NCI-H345 (cell line): ENCODE measurements around the gene RAB3GAP1.

Experiments
- DNase-seq: peaks from one replicate; lab custom pipeline; 2025; lab: John Stamatoyannopoulos, UW

RAB3GAP1 gene

DNA sequence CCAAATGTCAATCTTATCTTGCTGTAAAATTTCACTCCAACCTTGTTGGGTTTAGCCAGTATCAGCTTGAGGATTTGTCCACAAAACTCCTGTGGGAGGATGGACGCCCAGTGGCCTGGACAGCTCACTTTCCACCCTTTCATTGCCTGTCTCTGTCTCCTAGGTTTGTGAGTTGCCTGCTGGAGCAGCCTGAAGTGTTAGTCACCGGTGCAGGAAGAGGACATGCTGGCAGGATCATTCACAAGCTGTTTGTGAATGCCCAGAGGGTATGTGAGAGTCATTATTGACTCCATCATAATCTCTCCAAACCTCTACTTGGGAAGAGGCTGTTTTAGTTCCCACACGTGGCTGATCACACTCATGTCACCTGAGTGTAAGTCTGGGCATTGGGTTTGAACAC, 112.3 kb downstream of the RAB3GAP1 start:
- DNase-seq: peak; percentile 40

DNA sequence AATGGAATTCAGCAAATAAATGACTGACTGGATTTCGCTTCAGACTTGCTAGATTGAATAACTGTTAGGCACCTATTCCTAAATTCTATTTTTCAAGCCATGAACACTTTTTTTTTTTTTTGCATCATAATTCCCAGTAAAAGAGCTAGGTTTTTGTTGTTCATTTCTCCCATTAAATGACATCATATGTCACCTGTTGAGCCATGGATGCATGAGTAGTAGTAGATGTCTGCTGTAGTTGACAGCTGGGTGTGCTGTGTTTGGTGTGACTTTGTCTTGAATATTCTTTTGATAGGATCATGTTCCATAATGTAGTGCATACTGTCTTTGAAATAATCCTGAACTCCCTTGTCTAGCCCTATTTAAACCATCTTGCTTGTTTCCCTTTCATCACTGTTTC, 115.2 kb downstream of the RAB3GAP1 start:
- no peak for DNase-seq

DNA sequence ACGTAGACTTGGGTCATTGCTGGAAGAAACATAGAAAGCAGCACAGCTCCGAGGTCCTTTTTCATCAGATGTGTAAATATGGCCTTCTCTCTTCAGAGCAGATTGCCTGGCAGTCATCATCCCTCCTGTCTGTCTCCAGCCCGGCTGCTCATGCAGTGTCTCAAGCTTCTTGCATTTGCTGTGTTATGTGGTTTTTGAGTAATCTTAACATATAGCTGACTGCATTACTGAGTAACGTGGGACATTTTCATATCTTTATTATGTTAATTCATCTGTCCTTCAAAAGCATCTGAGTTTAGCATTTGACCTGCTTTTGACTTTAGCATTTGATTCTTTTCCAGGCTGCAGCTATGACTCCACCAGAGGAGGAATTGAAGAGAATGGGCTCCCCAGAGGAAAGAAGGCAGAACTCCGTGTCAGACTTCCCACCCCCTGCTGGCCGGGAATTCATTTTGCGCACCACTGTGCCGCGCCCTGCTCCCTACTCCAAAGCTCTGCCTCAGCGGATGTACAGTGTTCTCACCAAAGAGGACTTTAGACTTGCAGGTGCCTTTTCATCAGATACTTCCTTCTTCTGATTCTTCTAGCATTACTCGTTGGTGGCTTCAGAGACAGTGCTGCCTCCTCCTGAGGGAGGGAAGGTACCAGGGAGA, 116.2 kb downstream of the RAB3GAP1 start:
- no peak for DNase-seq

DNA sequence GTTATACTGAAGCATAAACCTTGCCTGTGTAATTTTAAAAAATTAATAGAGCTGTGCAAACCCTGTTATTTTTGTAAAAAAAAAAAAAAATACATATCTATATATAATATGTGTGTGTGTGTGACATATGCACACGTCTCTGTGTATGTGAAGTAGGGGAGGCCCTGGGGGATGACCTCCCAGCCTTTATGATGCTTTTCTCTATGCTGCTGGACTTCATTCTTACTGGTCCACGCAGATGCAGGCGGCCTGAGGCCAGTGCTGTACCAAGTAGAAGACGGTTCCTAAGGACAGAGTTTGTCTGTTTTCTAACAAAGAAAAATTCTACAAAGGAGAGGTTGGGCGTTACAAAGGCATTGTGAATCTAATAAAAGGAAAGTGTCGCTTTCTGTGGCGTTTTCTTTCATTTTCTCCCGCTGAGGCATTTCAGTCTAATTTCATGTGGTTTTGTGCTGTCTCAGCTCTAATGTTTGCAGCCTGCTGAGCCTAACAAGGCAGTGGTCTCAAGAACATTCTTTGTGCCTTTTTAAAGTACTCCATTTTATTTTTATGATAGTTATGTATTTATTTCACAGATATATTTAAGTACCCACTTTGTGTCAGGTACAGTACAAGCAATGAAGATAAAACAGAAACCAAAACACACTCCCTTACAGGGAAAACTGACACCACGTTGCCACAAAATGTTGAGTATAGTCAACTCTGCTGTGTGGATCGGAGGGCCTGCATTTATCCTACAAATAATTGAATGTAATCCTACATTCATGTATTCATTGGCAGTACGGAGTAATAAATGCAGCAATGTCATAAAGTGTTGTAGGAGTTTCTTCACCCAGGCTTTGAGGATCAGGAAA, 118.0 kb downstream of the RAB3GAP1 start:
- DNase-seq: no peak

DNA sequence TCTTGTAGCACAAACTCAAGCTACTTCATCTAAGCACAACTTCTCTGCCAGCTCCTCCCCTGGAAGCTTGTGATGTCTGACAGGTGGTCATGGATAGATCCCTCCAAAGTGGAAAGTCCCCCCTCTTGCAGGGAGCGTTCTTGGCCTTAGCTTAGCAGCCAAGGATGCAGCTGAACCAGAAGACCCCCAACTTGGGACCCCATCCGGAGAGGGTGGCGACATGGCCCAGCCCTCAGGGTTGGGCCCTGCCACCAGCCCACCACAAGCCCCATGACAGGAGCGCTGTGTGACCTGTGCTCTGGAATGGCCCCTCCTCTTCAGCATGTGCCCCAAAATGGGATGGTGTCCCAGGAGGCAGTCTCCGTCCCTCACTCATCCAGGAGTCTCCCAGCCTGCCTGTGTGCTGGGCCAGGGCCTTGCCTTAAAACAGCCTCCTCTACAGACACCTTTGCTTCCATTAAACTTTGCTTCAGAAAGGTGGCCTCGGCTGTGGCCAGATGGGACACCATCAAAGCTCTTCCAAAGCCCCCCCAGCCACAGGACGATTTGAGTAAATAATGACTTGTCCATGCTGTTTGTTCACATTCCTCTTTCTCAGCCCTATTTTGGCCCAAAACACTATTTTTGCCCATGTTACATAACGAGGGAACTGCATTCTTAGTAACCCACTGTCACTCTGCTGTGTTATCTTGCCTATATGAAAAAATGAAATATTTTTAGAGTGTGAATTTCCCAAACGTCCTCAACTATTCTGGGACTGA, 122.1 kb downstream of the RAB3GAP1 start:
- DNase-seq: no peak

- DNase-seq: no peak
Observed at GRCh38 chr2:135174810-135175093, 122.7 kb downstream of the RAB3GAP1 start.

DNA sequence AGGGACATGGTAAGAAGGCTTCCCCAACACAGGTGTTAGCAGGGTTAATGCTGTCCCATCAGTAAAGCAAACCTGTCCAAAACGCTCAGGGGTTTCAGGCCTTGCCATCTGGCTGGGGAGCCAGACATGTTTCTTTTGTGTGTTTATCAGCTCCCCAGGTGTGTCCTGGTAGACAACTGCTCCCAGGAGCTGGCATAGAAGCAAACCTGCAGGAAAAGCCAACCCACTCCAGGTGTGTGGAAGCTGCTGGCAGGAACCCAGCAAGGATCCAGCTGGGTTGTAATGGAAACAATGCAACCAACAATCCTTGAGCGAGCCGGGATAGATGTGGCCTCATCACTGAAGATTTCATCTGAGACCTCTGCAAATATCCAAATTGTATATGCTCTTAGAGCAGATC, 123.1 kb downstream of the RAB3GAP1 start:
- peak; percentile 92 for DNase-seq

DNA sequence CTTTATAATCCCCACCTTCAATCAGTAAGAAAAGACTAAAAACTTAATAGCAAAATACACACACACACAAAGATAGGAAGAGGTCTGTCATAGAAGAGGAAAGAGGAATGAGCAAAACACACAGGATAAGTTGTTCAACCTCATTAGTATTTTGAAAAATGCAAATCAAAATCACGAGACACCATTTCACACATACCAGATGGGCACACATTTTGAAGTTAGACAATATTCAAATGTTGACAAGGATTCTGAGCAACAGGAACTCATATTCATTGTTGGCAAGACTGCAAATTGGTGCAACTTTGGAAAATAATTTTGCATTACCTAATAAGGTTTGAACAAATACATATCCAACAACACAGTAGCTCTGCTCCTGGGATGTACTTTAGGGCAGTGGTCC, 127.6 kb downstream of the RAB3GAP1 start:
- DNase-seq: no peak

DNA sequence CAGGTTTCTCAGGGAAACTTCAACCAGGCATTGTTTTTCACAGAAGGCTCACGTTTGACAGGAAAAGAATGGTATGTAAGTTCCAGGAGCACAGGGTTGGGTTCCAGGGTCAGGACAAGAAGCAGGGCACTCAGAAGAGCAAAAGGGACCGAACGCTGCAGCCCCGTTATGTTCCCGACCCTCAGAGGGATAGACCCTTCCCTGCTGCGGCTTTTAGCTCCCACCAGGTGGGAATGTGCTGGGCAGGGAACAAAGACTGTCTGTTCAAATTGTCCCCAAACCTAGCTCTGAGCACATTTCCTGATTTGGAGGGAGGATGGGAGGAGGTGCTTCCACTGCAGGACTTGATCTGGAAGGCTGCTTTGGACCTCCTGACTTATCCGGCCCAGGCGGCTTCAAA, 130.1 kb downstream of the RAB3GAP1 start:
- DNase-seq: no peak

- DNase-seq: no peak
Observed at GRCh38 chr2:135182601-135183000, 130.5 kb downstream of the RAB3GAP1 start.

DNA sequence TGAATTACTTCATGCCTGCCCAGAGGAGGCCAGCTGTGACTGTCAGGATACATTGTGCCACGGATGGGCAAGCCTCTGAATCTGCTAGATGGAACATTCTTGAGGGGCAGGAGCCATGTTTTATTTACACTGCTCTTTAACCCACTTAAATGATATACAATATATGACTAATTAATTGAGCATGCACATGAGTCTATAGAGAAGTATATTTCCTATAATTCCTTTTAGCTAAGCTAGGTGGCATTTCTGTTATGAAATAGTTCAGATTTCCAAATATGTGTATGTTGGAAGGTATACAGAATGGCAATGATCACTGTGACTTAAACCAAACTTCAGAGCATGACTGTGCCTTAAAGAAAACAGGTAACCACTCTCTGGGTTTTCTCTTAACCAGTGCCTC, 131.7 kb downstream of the RAB3GAP1 start:
- no peak for DNase-seq

DNA sequence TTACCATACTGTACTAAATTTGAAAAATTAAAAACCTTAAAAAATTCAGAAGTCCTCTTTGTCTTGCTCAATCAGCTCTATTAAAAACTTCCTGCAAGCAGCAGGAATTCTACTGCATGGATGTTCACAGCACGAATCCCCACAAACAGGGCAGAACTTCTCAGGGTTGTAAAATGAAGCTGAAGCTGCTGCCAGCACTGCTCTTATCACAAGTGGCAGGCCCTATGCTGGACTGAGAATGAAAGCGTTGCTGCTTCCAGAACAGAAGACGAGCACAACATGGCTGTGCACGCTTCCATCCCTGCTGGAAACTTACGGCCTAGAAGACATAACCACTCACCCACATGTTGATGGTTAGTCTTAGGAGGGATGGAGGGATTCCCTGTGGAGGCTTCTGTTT, 134.0 kb downstream of the RAB3GAP1 start:
- DNase-seq: no peak

DNA sequence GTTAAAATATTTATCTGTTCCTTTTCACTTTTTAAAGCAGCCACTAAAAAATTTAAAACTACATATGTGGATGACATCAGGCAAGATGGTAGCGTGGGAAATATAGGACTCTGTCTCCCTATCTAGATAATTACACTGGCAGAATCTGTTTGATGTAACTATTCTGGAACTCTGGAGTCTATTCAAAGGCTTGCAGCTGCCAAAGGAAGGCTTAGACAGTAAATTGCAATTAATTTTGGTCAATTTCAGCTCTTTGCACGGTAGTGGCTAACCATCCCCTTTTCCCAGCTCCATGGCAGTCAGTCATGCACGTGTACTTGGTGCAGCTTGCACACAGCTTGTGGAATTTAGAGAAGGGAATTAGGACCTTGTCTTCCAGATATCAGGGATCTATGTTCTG, 135.2 kb downstream of the RAB3GAP1 start:
- no peak for DNase-seq

GRCh38 chr2:135189148-135189547, 137.1 kb downstream of the RAB3GAP1 start:
- no peak for DNase-seq

DNA sequence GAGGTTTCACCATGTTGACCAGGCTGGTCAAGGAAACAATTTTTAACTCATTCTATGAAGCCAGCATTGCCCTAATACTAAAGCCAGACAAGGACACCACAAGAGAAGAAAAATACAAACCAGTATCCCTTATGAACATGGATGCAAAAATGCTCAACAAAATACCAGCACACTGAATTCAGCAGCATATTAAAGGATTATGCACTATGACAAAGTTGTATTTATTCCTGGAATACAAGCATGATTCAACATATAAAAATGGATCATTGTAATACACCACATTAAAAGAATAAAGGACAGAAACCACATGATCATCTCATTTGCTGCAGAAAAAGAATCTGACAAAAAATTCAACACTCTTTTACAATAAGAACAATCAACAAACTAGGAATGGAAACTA, 138.7 kb downstream of the RAB3GAP1 start:
- DNase-seq: no peak

DNA sequence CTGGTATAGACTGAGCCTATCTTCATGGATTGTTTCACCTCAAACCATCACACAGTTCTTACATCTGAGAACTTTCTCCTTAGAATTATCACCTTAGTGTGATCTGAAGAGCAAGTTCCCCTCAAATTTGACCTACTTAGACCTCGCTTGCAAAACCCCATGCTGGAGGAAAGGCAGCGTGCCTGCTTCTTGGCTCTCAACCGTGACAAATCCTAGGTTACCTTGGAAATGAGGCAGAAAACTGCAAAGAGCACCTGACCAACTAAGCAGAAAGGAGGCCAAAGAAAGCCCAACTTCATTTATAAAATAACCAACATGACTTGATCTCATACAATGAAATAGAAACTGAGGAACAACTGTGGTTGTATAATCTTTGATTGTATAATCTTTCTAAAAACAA, 146.4 kb downstream of the RAB3GAP1 start:
- DNase-seq: no peak

DNA sequence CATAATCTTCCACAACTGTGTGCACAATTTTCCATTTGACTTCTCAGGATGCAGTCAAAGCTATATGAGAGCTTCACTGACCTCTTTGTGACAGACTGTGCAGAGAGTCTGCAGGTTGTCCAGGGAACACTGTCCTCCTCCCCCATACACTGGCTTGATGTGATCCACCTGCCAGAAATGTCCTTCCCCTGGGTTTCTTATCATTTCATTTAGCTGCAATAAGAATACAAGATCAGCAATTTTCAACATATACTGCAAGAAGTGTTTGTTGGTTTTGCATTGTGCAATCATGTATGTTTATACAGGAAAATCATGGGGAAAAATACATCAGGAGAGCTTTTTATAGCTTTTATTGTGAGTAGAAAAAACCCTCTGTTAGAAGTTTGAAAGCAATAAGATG, 150.7 kb downstream of the RAB3GAP1 start:
- no peak for DNase-seq

- no peak for DNase-seq
Observed at GRCh38 chr2:135203944-135204343, 151.9 kb downstream of the RAB3GAP1 start.

- no peak for DNase-seq
Observed at GRCh38 chr2:135208016-135208415, 155.9 kb downstream of the RAB3GAP1 start.

- DNase-seq: no peak
Observed at GRCh38 chr2:135212757-135213156, 160.7 kb downstream of the RAB3GAP1 start.

DNA sequence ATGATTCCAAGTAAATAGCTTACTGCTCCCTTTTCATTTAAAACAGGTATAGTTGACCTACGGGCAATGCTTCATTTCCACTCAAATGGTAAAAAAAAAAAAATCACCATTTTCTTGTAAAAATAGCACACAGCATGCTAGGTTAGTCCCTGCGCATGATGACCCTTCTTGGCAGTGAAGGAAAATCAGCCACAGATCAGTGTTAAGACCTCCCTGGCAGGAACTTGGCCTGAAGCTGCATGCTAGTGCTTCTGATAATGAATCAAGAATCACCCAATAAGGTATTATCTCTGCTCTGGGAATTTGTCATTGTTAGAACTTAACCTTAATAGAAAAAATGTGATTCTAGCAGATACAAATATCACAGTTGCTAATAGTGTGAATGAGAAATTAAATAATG, 166.3 kb downstream of the RAB3GAP1 start:
- no peak for DNase-seq

- no peak for DNase-seq
Observed at GRCh38 chr2:135219226-135219625, 167.1 kb downstream of the RAB3GAP1 start.
